ENCODE data around the gene UNC119.

The UNC119 gene

GRCh38 chr17:28544402-28545140, 7.9 kb downstream of the UNC119 start:
- TF ChIP-seq CTCF (IDR thresholded peaks at IDR 0.05; ENCODE audit: low read depth, low read length, missing control alignments), result no peak
- no peak for DNase-seq (ENCODE audit: extremely low read depth, low read depth)
- H3K4me3 ChIP-seq (replicated peaks; ENCODE audit: low read depth, low read length), result no peak overlapping the region

- no peak for TF ChIP-seq CTCF (IDR thresholded peaks at IDR 0.05; ENCODE audit: low read depth, low read length, missing control alignments)
- DNase-seq (ENCODE audit: extremely low read depth, low read depth), result no peak
- H3K4me3 ChIP-seq (replicated peaks; ENCODE audit: low read depth, low read length), result no peak overlapping the region
Measured at GRCh38 chr17:28541439-28541838, 11.0 kb downstream of the UNC119 start.

GRCh38 chr17:28540231-28540630, 12.2 kb downstream of the UNC119 start:
- no peak for DNase-seq (ENCODE audit: extremely low read depth, low read depth)
- no peak overlapping the region for H3K4me3 ChIP-seq (replicated peaks; ENCODE audit: low read depth, low read length)
- no peak for TF ChIP-seq CTCF (IDR thresholded peaks at IDR 0.05; ENCODE audit: low read depth, low read length, missing control alignments)

- H3K4me3 ChIP-seq (replicated peaks; ENCODE audit: low read depth, low read length), result no peak overlapping the region
- no peak for DNase-seq (ENCODE audit: extremely low read depth, low read depth)
- TF ChIP-seq CTCF (IDR thresholded peaks at IDR 0.05; ENCODE audit: low read depth, low read length, missing control alignments), result no peak
Measured at GRCh38 chr17:28538296-28538895, 14.0 kb downstream of the UNC119 start.

- no peak overlapping the region for H3K4me3 ChIP-seq (replicated peaks; ENCODE audit: low read depth, low read length)
- TF ChIP-seq CTCF (IDR thresholded peaks at IDR 0.05; ENCODE audit: low read depth, low read length, missing control alignments), result no peak
- no peak for DNase-seq (ENCODE audit: extremely low read depth, low read depth)
Measured at GRCh38 chr17:28537219-28537610, 15.2 kb downstream of the UNC119 start.

GRCh38 chr17:28536532-28537218, 15.7 kb downstream of the UNC119 start:
- no peak overlapping the region for H3K4me3 ChIP-seq (replicated peaks; ENCODE audit: low read depth, low read length)
- no peak for TF ChIP-seq CTCF (IDR thresholded peaks at IDR 0.05; ENCODE audit: low read depth, low read length, missing control alignments)

More at GRCh38 chr17:28536532-28537218, 15.7 kb downstream of the UNC119 start:
- DNase-seq (ENCODE audit: extremely low read depth, low read depth), result no peak

All from HFF-Myc (cell line).